ENCODE measurements around the gene EFNA5.

EFNA5 gene

GRCh38 chr5:107670932-107671741, at the start of gene EFNA5:
Gene EFNA5, minus strand, starts transcription at chr5:107670937.
- peak; percentile 24 to 32 for DNase-seq

- DNase-seq = no peak
These were observed 48.4 kb upstream of the EFNA5 start for GRCh38 chr5:107719034-107719606.

GRCh38 chr5:107717816-107718215, 47.1 kb upstream of the EFNA5 start:
- DNase-seq = no peak

DNA sequence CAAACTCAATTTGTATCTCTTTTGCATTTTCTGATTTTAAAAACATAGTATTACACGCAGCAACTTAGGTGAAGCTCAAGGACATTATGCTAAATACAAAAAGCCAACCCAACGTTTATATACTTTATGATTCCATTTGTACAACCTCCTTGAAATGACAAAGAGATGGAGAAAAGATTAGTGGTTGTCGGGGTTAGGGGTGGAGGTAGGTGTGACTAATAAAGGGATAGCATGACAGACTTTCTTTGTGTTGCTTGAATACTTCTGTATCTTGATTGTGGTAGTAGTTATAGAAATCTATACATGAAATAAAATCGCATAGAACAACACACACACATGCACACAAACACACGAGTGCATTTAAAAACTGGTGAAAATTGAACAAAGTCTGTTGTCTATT, 42.5 kb upstream of the EFNA5 start:
- DNase-seq = no peak

DNA sequence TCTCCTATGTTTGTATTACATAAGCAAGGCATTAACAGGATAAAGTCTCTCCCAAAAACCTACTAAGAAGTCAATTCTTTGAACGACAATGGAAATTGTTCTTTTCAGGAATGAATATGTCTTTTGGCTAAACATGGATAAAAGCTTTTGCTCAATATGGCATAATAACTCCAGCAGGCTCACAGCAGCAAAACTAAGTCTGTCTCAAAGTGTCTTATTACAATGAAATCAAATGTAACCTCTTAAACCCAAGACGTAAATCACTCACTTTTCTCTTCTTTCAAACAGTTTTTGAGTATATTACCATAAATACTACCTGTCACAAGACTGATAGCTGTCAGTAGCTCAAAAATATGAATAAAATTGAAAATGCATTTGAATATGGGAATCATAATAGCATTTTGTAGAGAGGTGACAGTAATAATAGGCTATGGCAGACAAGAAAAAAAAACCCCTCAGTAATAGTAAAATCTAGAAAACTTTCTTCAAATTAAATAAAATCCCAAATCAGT, 41.7 kb upstream of the EFNA5 start:
- DNase-seq = no peak

GRCh38 chr5:107705402-107706014, 34.8 kb upstream of the EFNA5 start:
- no peak for DNase-seq

GRCh38 chr5:107704681-107705401, 34.1 kb upstream of the EFNA5 start:
- DNase-seq = no peak

GRCh38 chr5:107700481-107700880, 29.7 kb upstream of the EFNA5 start:
- no peak for DNase-seq

- no peak for DNase-seq
These were observed 28.7 kb upstream of the EFNA5 start for GRCh38 chr5:107699425-107699824.

DNA sequence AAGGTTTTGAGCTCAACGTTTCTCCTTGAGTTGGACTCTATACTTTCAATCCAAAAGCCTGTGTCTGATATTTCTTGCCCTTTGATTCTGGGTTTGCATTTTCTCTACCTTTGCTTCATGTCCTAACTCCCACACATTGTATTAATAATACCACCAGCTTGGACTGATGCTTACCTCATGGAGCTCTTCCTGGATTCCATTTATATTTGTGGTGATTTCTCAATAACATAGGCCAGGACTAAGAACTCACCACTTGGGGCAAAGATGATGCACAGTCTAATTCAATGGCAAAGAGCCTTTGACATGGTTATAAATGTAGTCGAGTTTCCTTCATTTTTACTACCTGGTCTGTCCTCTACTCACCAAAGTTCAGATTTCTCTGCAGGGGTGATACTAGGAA, 27.5 kb upstream of the EFNA5 start:
- DNase-seq = no peak

GRCh38 chr5:107696498-107696897, 25.8 kb upstream of the EFNA5 start:
- no peak for DNase-seq

DNA sequence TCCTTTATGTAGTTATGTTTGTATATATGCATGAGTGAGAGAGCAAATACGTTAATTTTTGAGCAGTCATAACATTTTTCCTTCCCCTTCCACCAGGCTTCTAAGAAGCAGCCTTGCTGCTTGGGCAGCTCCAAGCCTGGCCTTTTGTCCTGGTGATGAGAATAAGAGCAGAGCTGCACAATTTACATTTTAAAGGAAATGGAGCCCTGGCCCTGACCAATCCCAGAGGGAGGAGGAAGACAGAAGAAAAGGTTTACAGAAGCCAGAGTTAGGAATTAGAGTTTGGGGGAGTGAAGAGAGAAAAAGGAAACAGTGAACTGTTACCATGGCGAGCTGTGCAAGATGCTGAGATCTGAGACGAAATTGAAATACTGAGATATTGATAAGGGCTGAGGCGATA, 25.3 kb upstream of the EFNA5 start:
- no peak for DNase-seq

DNA sequence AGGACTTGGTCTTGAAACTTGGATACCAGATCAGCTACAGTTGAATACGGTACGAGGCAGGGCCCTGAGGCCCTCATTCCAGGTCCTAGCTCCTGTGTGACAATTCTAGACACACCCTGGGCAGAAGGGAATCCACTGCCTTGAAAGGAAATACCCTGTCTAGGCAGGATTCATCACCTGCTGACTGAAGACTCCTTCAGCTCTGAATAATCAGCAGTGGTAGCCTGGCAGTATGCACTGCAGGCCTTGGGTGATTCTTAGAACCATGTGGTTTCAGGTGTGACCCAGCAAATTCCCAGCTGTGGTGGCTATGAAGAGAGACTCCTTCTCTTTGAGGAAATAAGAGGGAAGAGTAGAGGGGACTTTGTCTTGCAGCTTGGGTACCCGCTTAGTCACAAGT, 17.2 kb upstream of the EFNA5 start:
- no peak for DNase-seq

- DNase-seq = no peak
These were observed 16.7 kb upstream of the EFNA5 start for GRCh38 chr5:107687404-107687803.

DNA sequence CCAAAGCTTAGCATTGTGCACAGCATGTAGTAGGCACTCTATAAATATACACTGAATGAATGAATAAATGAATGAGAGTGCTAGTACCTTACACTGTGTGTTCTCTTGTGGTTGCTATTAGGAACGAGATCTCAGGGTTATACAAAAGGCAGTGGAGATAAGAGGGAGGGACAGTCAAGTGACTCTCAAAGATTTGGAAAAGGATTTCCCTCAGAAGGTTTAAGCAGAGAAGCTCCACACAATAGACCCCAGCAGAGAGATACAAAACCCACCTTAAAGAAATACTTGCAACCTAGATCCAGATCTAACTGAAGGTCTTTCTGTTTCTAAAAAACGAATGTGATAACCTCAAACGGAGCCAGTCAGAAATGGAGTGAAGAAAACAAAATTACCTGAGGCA, 11.8 kb upstream of the EFNA5 start:
- no peak for DNase-seq

DNA sequence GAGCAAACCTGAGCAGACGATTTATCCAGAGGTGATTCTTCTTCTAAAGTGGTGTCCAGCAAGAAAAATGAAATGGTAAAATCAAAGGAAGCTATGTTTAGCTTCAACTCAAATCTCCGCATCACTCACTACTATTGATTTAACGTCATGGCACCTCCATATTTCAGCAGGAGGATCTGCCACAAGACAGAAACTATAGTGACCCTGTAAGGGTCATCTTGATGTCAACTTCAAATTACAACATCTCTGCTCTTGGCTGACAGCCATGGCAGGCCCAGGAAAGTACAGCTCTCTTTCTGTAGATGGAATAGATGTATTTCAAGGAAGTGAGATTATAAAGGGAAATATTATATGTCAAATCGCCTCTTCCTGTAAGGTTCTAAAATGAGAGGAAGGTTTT, 10.1 kb upstream of the EFNA5 start:
- no peak for DNase-seq

- DNase-seq = no peak
These were observed 9.4 kb upstream of the EFNA5 start for GRCh38 chr5:107680099-107680498.

GRCh38 chr5:107676702-107677101, 6.0 kb upstream of the EFNA5 start:
- no peak for DNase-seq

DNA sequence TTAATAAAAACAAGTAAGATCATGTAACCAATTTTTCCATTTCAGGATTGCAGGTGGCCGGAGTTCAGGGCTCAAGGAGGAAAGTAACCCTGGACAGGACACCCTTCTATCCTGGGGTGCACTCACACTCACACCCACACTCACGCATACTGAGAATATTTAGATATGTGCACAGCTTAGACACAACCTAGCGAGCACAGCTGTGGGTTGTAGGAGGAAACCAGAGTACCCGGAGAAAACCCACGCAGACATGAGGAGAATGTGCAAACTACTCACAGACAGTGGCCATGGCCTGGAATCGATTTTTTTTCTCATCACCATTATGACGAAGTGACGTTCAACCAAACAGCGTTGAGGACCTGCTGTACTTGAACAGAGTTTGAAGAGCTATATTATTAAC, 4.5 kb upstream of the EFNA5 start:
- no peak for DNase-seq

DNA sequence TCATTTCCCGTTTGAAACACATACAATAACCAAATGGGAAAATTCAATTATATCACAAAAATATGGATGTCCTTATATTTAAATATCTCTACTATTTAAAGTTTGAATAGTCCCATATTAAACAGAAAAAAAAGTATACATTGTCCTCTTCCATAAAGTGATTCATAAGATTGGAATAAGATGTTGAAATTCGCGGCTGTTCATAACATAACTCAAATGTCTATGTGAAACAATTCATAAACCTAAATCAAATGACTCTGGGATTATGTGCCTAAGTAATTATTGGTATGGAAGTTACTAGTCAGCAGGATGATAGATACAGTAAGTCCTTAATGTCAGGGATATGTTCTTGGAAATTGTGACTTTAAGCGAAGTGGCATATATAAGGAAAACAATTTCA, 3.9 kb upstream of the EFNA5 start:
- no peak for DNase-seq

DNA sequence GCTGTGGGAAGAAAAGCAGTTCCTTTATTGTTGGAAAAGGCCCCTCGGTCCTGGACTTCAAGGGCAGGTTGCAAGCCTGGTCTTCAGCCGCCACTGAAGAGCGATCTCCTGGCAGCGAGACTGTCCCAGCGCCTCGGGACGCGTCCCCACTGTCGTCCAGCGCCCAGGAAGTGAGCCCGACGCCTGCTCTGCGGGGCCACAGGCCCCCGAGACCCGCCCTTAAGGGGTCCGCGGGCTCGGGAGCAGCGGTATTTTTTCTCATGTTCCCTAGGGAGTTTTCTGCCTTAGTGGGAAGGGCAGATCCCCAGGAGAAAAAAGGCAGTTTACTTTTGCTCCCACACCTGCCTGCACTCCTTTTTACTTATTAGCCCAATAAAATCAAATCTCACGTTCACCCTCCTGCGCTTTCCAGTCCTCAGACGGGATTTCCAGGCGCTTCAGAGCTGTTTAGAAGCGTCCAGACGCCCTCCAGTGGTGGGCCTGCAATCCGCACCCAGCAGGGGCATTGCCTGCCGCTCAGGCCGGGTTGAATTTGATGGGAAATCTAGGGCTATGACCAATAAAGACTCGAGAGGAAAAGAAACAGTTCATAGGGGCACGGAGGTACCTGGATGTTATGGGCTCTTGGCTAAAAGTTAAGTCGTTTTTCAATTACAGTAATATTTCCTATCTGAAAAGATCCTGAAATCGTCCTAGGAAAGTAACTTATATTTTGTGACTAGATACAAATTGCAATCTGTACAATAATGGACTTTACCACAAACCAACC, 2.8 kb upstream of the EFNA5 start:
- DNase-seq = peak; percentile 83 to 86

- peak in 1 of 2 experiments; percentile 7 for DNase-seq
These were observed 2.3 kb upstream of the EFNA5 start for GRCh38 chr5:107673039-107673367.
